Astrocyte of the spinal cord (primary cell): Measurements from ENCODE around the gene PARD3B.

Source experiments
- DNase-seq: peaks from one replicate; pipeline ENCODE4 v3.0.0; 2011; ENCODE audit warnings: low read depth, low spot score
- H3K4me3 ChIP-seq: 2 replicates; pipeline ENCODE4 v1.5.1; 2011; ENCODE audit warnings: low read depth, mild to moderate bottlenecking, low read length, moderate library complexity
- CTCF ChIP-seq: IDR thresholded peaks from 2 replicates; pipeline ENCODE4 v1.5.1; 2012; ENCODE audit warnings: low read depth, mild to moderate bottlenecking, low read length, inconsistent platforms
- in situ Hi-C: cut with HindIII; loops from 2 replicates; pipeline ENCODE4 v1.10.0; 2017; ENCODE audit warnings: low sequenced_read_pairs

Gene PARD3B

DNA sequence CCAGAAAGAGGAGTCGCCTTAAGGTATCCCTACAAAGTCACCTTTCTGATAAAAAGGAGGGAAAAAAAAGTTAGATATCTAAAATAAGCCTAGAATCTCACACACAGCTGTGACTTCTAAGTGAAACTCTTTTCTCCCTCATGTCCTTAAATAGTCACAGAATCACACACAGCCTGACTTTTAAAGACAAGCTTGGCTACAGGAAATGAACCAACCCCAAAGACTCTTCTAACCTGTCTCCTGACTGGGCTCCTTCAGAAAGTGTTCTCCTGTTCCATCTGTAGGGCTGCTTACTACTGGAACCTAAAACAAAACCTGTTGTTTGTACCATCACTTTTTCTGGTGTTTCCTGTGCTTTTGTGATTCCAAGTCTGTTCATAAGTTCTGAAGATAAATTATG lies 1074.3 kb downstream of the PARD3B start:
- DNase-seq, result no peak

DNA sequence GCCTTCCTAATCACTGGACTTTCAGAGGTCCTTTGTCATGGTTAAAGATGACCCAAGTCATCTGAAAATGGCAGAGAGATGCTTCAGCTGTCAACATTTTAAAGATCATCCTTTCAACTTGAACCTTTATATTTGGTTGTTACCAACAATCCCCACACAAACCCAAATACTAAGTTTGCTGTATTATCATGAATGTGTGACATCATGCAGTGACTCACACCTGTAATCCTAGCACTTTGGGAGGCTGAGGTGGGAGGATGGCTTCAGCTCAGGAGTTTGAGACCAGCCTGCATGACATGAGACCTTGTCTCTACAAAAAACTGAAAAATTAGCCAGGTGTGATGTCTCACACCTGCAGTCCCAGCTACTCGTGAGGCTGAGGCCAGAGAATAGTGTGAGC lies 1081.8 kb downstream of the PARD3B start:
- in situ Hi-C loops, result no loop called here
- no peak for TF ChIP-seq CTCF
- H3K4me3 ChIP-seq, result no peak overlapping the region
- DNase-seq, result no peak

More for the DNA sequence above, 1074.3 kb downstream of the PARD3B start:
- no peak for TF ChIP-seq CTCF
- no peak overlapping the region for H3K4me3 ChIP-seq
- in situ Hi-C loops, result no loop called here

- in situ Hi-C loops, result no loop called here
- TF ChIP-seq CTCF, result no peak
- DNase-seq, result no peak
- no peak overlapping the region for H3K4me3 ChIP-seq
Observed at GRCh38 chr2:205628422-205628821, 1083.1 kb downstream of the PARD3B start.

GRCh38 chr2:205629091-205629776 lies 1084.0 kb downstream of the PARD3B start:
- no peak for TF ChIP-seq CTCF
- in situ Hi-C loops, result no loop called here
- H3K4me3 ChIP-seq, result no peak overlapping the region
- DNase-seq, result no peak

- no peak overlapping the region for H3K4me3 ChIP-seq
- no peak for TF ChIP-seq CTCF
- DNase-seq, result no peak
- in situ Hi-C loops, result no loop called here
Observed at GRCh38 chr2:205633994-205634393, 1088.7 kb downstream of the PARD3B start.

DNA sequence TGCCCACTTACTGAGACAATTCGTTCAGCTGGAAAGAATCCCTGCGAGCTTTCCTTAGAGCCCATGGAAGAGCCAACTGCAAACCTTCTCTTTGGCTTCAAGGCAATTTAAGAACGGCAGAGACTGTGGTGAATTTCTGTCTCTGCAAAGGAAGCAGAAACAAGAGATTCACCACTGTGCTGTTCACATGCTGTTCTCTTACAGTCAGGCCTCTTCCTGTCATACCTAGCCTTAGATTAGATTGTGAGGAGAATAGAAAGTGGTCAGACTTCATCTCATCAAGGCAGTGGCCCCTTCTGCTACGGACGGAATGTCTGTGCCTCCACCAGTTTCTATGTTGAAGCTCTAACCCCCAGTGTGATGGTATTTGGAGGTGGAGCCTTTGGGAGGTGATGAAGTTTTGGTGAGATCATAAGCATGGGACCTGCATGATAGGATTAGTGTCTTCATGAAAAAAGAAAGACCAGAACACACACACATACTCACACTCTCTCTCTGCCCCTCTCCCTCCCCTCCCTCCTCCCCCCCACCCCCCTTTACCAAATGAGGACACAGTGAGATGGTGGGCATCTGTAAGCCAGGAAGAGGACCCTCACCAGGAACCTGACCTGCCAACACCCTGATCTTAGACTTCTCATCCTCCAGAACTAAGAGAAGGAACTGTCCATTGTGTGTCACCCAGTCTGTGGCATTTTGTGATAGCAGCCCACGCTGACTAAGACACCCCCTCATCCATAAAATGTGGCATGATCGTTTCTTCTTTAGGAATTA lies 1091.5 kb downstream of the PARD3B start:
- no peak for TF ChIP-seq CTCF
- no peak for DNase-seq
- in situ Hi-C loops, result no loop called here
- no peak overlapping the region for H3K4me3 ChIP-seq
